T-helper 17 cell (primary cell): ENCODE results near the gene SHKBP1. TPM values are rescaled to one million over a fixed set of nuclear protein-coding genes. Genes with fewer than 3 reads are reported as not detected.

Source experiments
- ATAC-seq: fragments of 150-1000 bp; cut with Tn5 transposase; 2 replicates; pipeline ENCODE4 v1.10.0; 2021; ENCODE audit warnings: mild to moderate bottlenecking, moderate library complexity
- DNase-seq, 3 donors: peaks; one replicate each; pipeline versions ENCODE4 v3.0.0 to v3.0.0-alpha.2; 2020 to 2021
- H3K9me3 ChIP-seq: one replicate; pipeline ENCODE4 v1.7.0; 2013; ENCODE audit warnings: low read length, mild to moderate bottlenecking; ENCODE audit not compliant: control insufficient read depth, poor library complexity, severe bottlenecking
- H3K27ac Mint-ChIP-seq: one replicate; pipeline ENCODE4 v1.8.0; 2022; ENCODE audit warnings: mild to moderate bottlenecking, moderate library complexity, mixed read lengths
- H3K27me3 Mint-ChIP-seq: one replicate; pipeline ENCODE4 v1.8.0; 2022; ENCODE audit warnings: mixed read lengths
- H3K36me3 Mint-ChIP-seq: one replicate; pipeline ENCODE4 v1.8.0; 2022; ENCODE audit warnings: low read depth, mixed read lengths
- H3K4me1 Mint-ChIP-seq: one replicate; pipeline ENCODE4 v1.8.0; 2022; ENCODE audit warnings: mild to moderate bottlenecking, mixed read lengths
- H3K4me3 Mint-ChIP-seq: one replicate; pipeline ENCODE4 v1.8.0; 2022; ENCODE audit warnings: mild to moderate bottlenecking, moderate library complexity, mixed read lengths
- total RNA-seq, 4 donors: library from RNA in 2 of 4; stranded (reverse) in 2 of 4; gene quantifications; one replicate each; pipeline ENCODE4 v1.2.3 and lab custom pipeline; 2022 to 2026

SHKBP1 gene
- total RNA-seq, 2 donors from 2014 or later, result 124 to 141 TPM

- peak; percentile 77 for ATAC-seq
- H3K9me3 ChIP-seq, result no peaks in the 10 kb centered on the region
- H3K27ac Mint-ChIP-seq, result peak overlapping the region; percentile 90
- DNase-seq, result peak; percentile 94 to 98 (median 96)
- peak overlapping the region; percentile 91 for H3K4me3 Mint-ChIP-seq
- peaks cover 23% of the 10 kb centered on the region for H3K27me3 Mint-ChIP-seq
- peaks cover 4% of the 10 kb centered on the region for H3K36me3 Mint-ChIP-seq
- peaks cover 53% of the 10 kb centered on the region for H3K4me1 Mint-ChIP-seq
Measured at GRCh38 chr19:40603389-40604170, 26.9 kb downstream of the SHKBP1 start.

- Mint-ChIP-seq H3K27ac (peak overlapping the region; percentile 90), H3K36me3 (peaks cover 4% of the 10 kb centered on the region), H3K27me3 (peaks cover 20% of the 10 kb centered on the region), H3K4me3 (peak overlapping the region; percentile 91), H3K4me1 (peaks cover 55% of the 10 kb centered on the region)
- no peak for ATAC-seq
- no peaks in the 10 kb centered on the region for H3K9me3 ChIP-seq
- no peak for DNase-seq
Measured at GRCh38 chr19:40604171-40604646, 27.5 kb downstream of the SHKBP1 start.

- ATAC-seq, result no peak
- Mint-ChIP-seq H3K4me1 (peaks cover 50% of the 10 kb centered on the region), H3K27me3 (peaks cover 14% of the 10 kb centered on the region), H3K4me3 (peak overlapping the region; percentile 91), H3K36me3 (peaks cover 2% of the 10 kb centered on the region), H3K27ac (peak overlapping the region; percentile 90)
- H3K9me3 ChIP-seq, result no peaks in the 10 kb centered on the region
- no peak for DNase-seq
Measured at GRCh38 chr19:40604647-40605215, 28.1 kb downstream of the SHKBP1 start.

- no peaks in the 10 kb centered on the region for H3K9me3 ChIP-seq
- peak; percentile 68 to 83 (median 77) for DNase-seq
- peak; percentile 60 for ATAC-seq
- H3K27ac Mint-ChIP-seq, result peak overlapping the region; percentile 90
- H3K4me1 Mint-ChIP-seq, result peaks cover 53% of the 10 kb centered on the region
- peaks cover 2% of the 10 kb centered on the region for H3K36me3 Mint-ChIP-seq
- H3K27me3 Mint-ChIP-seq, result peaks cover 11% of the 10 kb centered on the region
- H3K4me3 Mint-ChIP-seq, result peak overlapping the region; percentile 91
Measured at GRCh38 chr19:40605216-40605971, 28.7 kb downstream of the SHKBP1 start.

- DNase-seq, result no peak
- peak overlapping the region; percentile 97 for H3K27ac Mint-ChIP-seq
Measured at GRCh38 chr19:40607311-40608239, 30.9 kb downstream of the SHKBP1 start.

GRCh38 chr19:40608240-40608621, 31.6 kb downstream of the SHKBP1 start:
- no peaks in the 10 kb centered on the region for H3K9me3 ChIP-seq
- DNase-seq (no peak), ATAC-seq (no peak)
- H3K27ac Mint-ChIP-seq, result peak overlapping the region; percentile 97
- no peaks in the 10 kb centered on the region for H3K27me3 Mint-ChIP-seq
- no peaks in the 10 kb centered on the region for H3K36me3 Mint-ChIP-seq
- H3K4me1 Mint-ChIP-seq, result peaks cover 56% of the 10 kb centered on the region
- peak overlapping the region; percentile 89 for H3K4me3 Mint-ChIP-seq

More at GRCh38 chr19:40607311-40608239, 30.9 kb downstream of the SHKBP1 start:
- H3K27me3 Mint-ChIP-seq, result no peaks in the 10 kb centered on the region
- H3K9me3 ChIP-seq, result no peaks in the 10 kb centered on the region
- peak overlapping the region; percentile 89 for H3K4me3 Mint-ChIP-seq
- no peak for ATAC-seq
- H3K36me3 Mint-ChIP-seq, result no peaks in the 10 kb centered on the region
- H3K4me1 Mint-ChIP-seq, result peaks cover 56% of the 10 kb centered on the region

- H3K9me3 ChIP-seq, result no peaks in the 10 kb centered on the region
- H3K4me3 Mint-ChIP-seq, result peak overlapping the region; percentile 89
- peaks cover 55% of the 10 kb centered on the region for H3K4me1 Mint-ChIP-seq
- ATAC-seq, result no peak
- no peaks in the 10 kb centered on the region for H3K36me3 Mint-ChIP-seq
- DNase-seq, result no peak
- H3K27me3 Mint-ChIP-seq, result no peaks in the 10 kb centered on the region
- H3K27ac Mint-ChIP-seq, result peak overlapping the region; percentile 97
Measured at GRCh38 chr19:40608957-40609356, 32.3 kb downstream of the SHKBP1 start.

- no peaks in the 10 kb centered on the region for H3K27me3 Mint-ChIP-seq
- peaks cover 56% of the 10 kb centered on the region for H3K4me1 Mint-ChIP-seq
- peak overlapping the region; percentile 89 for H3K4me3 Mint-ChIP-seq
- no peaks in the 10 kb centered on the region for H3K36me3 Mint-ChIP-seq
- ATAC-seq (peak; percentile 37), DNase-seq (peak; percentile 70 to 82 (median 72))
- peak overlapping the region; percentile 97 for H3K27ac Mint-ChIP-seq
- no peaks in the 10 kb centered on the region for H3K9me3 ChIP-seq
Measured at GRCh38 chr19:40609561-40610395, 33.1 kb downstream of the SHKBP1 start.

GRCh38 chr19:40610396-40611064, 33.9 kb downstream of the SHKBP1 start:
- DNase-seq (peak; percentile 58 to 72 (median 62)), ATAC-seq (peak; percentile 53)
- H3K9me3 ChIP-seq, result no peaks in the 10 kb centered on the region

GRCh38 chr19:40611096-40611495, 34.4 kb downstream of the SHKBP1 start:
- Mint-ChIP-seq H3K4me3 (peak overlapping the region; percentile 89), H3K4me1 (peaks cover 58% of the 10 kb centered on the region), H3K27ac (peak overlapping the region; percentile 97), H3K27me3 (no peaks in the 10 kb centered on the region), H3K36me3 (no peaks in the 10 kb centered on the region)
- DNase-seq (peak in 1 of 3 donors; percentile 12), ATAC-seq (no peak)
- no peaks in the 10 kb centered on the region for H3K9me3 ChIP-seq

More at GRCh38 chr19:40610396-40611064, 33.9 kb downstream of the SHKBP1 start:
- Mint-ChIP-seq H3K4me3 (peak overlapping the region; percentile 89), H3K27ac (peak overlapping the region; percentile 97), H3K4me1 (peaks cover 58% of the 10 kb centered on the region), H3K36me3 (no peaks in the 10 kb centered on the region), H3K27me3 (no peaks in the 10 kb centered on the region)

- no peak for DNase-seq
- Mint-ChIP-seq H3K27me3 (no peaks in the 10 kb centered on the region), H3K4me3 (peak overlapping the region; percentile 99), H3K27ac (peak overlapping the region; percentile 97), H3K36me3 (no peaks in the 10 kb centered on the region), H3K4me1 (peaks cover 57% of the 10 kb centered on the region)
- no peak for ATAC-seq
- no peaks in the 10 kb centered on the region for H3K9me3 ChIP-seq
Measured at GRCh38 chr19:40611900-40612698, 35.4 kb downstream of the SHKBP1 start.
